ENCODE results near the gene BECN2. TPM values are rescaled to one million over a fixed set of nuclear protein-coding genes. Genes with fewer than 3 reads are reported as not detected.

BECN2 gene
- polyA plus RNA-seq, 1 donor from 2014 or later: not detected

DNA sequence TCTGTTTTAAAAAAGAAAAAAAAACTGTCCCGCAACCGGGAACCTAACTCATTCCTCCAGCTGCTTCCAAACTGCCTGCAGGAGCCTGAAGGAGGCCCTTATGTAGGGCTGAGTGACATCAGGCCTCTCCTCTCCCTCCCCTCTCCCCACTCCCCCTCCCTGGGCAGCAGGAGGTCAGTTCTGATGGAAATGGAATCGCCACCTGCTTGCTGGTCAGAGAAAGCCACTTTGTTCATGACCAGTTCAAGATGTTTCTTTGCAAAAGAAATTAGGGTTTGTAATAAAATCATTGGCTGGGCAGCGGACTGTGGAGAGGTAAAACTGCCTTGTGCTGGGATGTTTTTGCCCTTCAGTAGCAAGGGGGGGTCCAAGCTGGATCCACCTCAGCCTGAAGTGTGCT is 41.5 kb downstream of the BECN2 start, which contains the start of gene MAP1LC3C:
Gene MAP1LC3C, minus strand, starts transcription at position 73 of the 400 bp plus-strand sequence. CDS start 90 bp downstream, outside the sequence.
- Histone ChIP-seq H3K9me3 (ENCODE audit: low read length) (no peaks in the 10 kb centered on the region), H3K27ac (ENCODE audit: low read length) (no peak within 1 kb of the TSS), H4K20me1 (ENCODE audit: insufficient read depth) (no peaks in the 10 kb centered on the region), H2AFZ (ENCODE audit: low read depth, low read length) (no peak within 1 kb of the TSS), H3F3A (ENCODE audit: insufficient read depth, low read length, poor library complexity, severe bottlenecking) (no peaks in the 10 kb centered on the region), H3K4me3 (ENCODE audit: low read length) (no peak within 1 kb of the TSS), H3K4me2 (ENCODE audit: low read length) (no peak within 1 kb of the TSS), H3K36me3 (ENCODE audit: insufficient read depth, low read length) (no peaks in the 10 kb centered on the region), H3K9ac (ENCODE audit: low read length) (no peak within 1 kb of the TSS), H3K9me2 (ENCODE audit: insufficient read depth, low read length) (no peaks in the 10 kb centered on the region), H3K79me2 (replicated peaks; ENCODE audit: insufficient read depth, low read length) (no peaks in the 10 kb centered on the region), H3K27me3 (ENCODE audit: insufficient read depth, low read depth, low read length) (no peaks in the 10 kb centered on the region)
- no peak for TF ChIP-seq TAF1 (IDR thresholded peaks at IDR 0.05; ENCODE audit: low read depth)
- TF ChIP-seq EZH2 (IDR thresholded peaks at IDR 0.05; ENCODE audit: borderline replicate concordance, insufficient read depth, low read length, poor library complexity, severe bottlenecking): no peak
- TF ChIP-seq RAD21 (conservative IDR thresholded peaks at IDR 0.05): no peak
- no peak for TF ChIP-seq MXI1 (conservative IDR thresholded peaks at IDR 0.05; ENCODE audit: poor library complexity, severe bottlenecking)
- TF ChIP-seq SMC3 (conservative IDR thresholded peaks at IDR 0.05; ENCODE audit: poor library complexity): no peak
- TF ChIP-seq, protein P1, sequence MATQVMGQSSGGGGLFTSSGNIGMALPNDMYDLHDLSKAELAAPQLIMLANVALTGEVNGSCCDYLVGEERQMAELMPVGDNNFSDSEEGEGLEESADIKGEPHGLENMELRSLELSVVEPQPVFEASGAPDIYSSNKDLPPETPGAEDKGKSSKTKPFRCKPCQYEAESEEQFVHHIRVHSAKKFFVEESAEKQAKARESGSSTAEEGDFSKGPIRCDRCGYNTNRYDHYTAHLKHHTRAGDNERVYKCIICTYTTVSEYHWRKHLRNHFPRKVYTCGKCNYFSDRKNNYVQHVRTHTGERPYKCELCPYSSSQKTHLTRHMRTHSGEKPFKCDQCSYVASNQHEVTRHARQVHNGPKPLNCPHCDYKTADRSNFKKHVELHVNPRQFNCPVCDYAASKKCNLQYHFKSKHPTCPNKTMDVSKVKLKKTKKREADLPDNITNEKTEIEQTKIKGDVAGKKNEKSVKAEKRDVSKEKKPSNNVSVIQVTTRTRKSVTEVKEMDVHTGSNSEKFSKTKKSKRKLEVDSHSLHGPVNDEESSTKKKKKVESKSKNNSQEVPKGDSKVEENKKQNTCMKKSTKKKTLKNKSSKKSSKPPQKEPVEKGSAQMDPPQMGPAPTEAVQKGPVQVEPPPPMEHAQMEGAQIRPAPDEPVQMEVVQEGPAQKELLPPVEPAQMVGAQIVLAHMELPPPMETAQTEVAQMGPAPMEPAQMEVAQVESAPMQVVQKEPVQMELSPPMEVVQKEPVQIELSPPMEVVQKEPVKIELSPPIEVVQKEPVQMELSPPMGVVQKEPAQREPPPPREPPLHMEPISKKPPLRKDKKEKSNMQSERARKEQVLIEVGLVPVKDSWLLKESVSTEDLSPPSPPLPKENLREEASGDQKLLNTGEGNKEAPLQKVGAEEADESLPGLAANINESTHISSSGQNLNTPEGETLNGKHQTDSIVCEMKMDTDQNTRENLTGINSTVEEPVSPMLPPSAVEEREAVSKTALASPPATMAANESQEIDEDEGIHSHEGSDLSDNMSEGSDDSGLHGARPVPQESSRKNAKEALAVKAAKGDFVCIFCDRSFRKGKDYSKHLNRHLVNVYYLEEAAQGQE (IDR thresholded peaks at IDR 0.05; ENCODE audit: borderline replicate concordance): no peak
- TF ChIP-seq EP300 (conservative IDR thresholded peaks at IDR 0.05; ENCODE audit: poor library complexity, severe bottlenecking): no peak
- TF ChIP-seq POLR2AphosphoS5 (IDR thresholded peaks at IDR 0.05): no peak
- TF ChIP-seq, protein P2, sequence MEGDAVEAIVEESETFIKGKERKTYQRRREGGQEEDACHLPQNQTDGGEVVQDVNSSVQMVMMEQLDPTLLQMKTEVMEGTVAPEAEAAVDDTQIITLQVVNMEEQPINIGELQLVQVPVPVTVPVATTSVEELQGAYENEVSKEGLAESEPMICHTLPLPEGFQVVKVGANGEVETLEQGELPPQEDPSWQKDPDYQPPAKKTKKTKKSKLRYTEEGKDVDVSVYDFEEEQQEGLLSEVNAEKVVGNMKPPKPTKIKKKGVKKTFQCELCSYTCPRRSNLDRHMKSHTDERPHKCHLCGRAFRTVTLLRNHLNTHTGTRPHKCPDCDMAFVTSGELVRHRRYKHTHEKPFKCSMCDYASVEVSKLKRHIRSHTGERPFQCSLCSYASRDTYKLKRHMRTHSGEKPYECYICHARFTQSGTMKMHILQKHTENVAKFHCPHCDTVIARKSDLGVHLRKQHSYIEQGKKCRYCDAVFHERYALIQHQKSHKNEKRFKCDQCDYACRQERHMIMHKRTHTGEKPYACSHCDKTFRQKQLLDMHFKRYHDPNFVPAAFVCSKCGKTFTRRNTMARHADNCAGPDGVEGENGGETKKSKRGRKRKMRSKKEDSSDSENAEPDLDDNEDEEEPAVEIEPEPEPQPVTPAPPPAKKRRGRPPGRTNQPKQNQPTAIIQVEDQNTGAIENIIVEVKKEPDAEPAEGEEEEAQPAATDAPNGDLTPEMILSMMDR (IDR thresholded peaks at IDR 0.05; ENCODE audit: poor library complexity, severe bottlenecking): no peak

DNA sequence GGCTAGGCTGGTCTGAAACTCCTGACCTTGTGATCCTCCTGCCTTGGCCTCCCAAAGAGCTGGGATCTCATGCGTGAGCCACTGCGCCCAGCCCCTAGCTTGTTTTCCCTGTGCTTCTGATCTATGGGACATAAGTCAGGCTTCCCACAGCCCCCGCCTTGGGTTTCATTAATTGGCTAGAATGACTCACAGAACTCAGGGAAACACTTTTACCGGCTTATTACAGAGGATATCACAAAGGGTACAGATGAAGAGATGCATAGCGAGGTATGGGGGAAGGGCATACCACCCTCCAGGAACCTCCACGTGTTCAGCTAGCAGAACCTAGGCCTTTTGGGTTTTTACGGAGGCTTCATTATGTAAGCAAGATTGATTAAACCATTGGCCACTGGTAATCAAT is 42.9 kb downstream of the BECN2 start:
- H3K36me3 ChIP-seq (ENCODE audit: insufficient read depth, low read length): no peaks in the 10 kb centered on the region
- no peak overlapping the region for H3K4me2 ChIP-seq (ENCODE audit: low read length)
- H3K4me3 ChIP-seq (ENCODE audit: low read length): no peak overlapping the region
- no peaks in the 10 kb centered on the region for H4K20me1 ChIP-seq (ENCODE audit: insufficient read depth)
- H2AFZ ChIP-seq (ENCODE audit: low read depth, low read length): no peak overlapping the region
- no peaks in the 10 kb centered on the region for H3K9me3 ChIP-seq (ENCODE audit: low read length)
- no peak overlapping the region for H3K27ac ChIP-seq (ENCODE audit: low read length)
- no peaks in the 10 kb centered on the region for H3F3A ChIP-seq (ENCODE audit: insufficient read depth, low read length, poor library complexity, severe bottlenecking)
- no peak overlapping the region for H3K9ac ChIP-seq (ENCODE audit: low read length)
- H3K9me2 ChIP-seq (ENCODE audit: insufficient read depth, low read length): no peaks in the 10 kb centered on the region
- no peaks in the 10 kb centered on the region for H3K27me3 ChIP-seq (ENCODE audit: insufficient read depth, low read depth, low read length)
- TF ChIP-seq SMC3 (conservative IDR thresholded peaks at IDR 0.05; ENCODE audit: poor library complexity): no peak
- TF ChIP-seq TAF1 (IDR thresholded peaks at IDR 0.05; ENCODE audit: low read depth): no peak
- no peak for TF ChIP-seq MXI1 (conservative IDR thresholded peaks at IDR 0.05; ENCODE audit: poor library complexity, severe bottlenecking)
- TF ChIP-seq POLR2AphosphoS5 (IDR thresholded peaks at IDR 0.05): no peak
- no peak for TF ChIP-seq EP300 (conservative IDR thresholded peaks at IDR 0.05; ENCODE audit: poor library complexity, severe bottlenecking)
- TF ChIP-seq, protein P2 (IDR thresholded peaks at IDR 0.05; ENCODE audit: poor library complexity, severe bottlenecking): no peak
- TF ChIP-seq RAD21 (conservative IDR thresholded peaks at IDR 0.05): no peak
- TF ChIP-seq EZH2 (IDR thresholded peaks at IDR 0.05; ENCODE audit: borderline replicate concordance, insufficient read depth, low read length, poor library complexity, severe bottlenecking): no peak
- TF ChIP-seq, protein P1 (IDR thresholded peaks at IDR 0.05; ENCODE audit: borderline replicate concordance): no peak
- no peaks in the 10 kb centered on the region for H3K79me2 ChIP-seq (replicated peaks; ENCODE audit: insufficient read depth, low read length)

Data from neural cell (in vitro differentiated cells).